IMR-90 (cell line): Measurements from ENCODE around the gene PIK3C2B. TPM values are rescaled to one million over a fixed set of nuclear protein-coding genes. Genes with fewer than 3 reads are reported as not detected.

Experiments
- ATAC-seq: fragments of 200-7000 bp; cut with Tn5 transposase; 2 replicates; pipeline ENCODE4 v1.9.1; 2020; ENCODE audit warnings: low read depth, mild to moderate bottlenecking, moderate library complexity
- BruUV-seq: library from RNA; stranded (reverse); fragments of 400-500 nt; replicated peaks from 2 replicates; lab custom pipeline; 2021; lab: Mats Ljungman, UMichigan
- CTCF ChIA-PET: fragments of 300-600 bp; formaldehyde crosslinking; extraction: SDS; loops from one replicate; lab custom pipeline; 2021; ENCODE audit warnings: antibody characterized with exemption; lab: Yijun Ruan, JAX
- POLR2A ChIA-PET: fragments of 300-600 bp; sonication (Branson Sonifier 250); formaldehyde crosslinking; loops from one replicate; lab custom pipeline; 2022; ENCODE audit warnings: antibody characterized with exemption; ENCODE audit not compliant: unreplicated experiment; lab: Charles Lee
- DNase-seq: peaks from one replicate; pipeline ENCODE4 v3.0.0; 2013
- H2AFZ ChIP-seq: replicated peaks from 2 replicates; pipeline ENCODE3; 2013; ENCODE audit warnings: low read length, mild to moderate bottlenecking; ENCODE audit not compliant: poor library complexity
- H2AK5ac ChIP-seq: 2 replicates; pipeline ENCODE4 v1.6.1; 2013; ENCODE audit warnings: low read depth, low read length, inconsistent platforms
- H2AK9ac ChIP-seq: replicated peaks from 2 replicates; pipeline ENCODE3; 2013; ENCODE audit warnings: mild to moderate bottlenecking, low read depth, low read length, moderate library complexity; ENCODE audit not compliant: poor library complexity
- H2BK120ac ChIP-seq: 2 replicates; pipeline ENCODE4 v1.6.1; 2013; ENCODE audit warnings: low read depth, low read length, inconsistent platforms
- H2BK15ac ChIP-seq: 3 replicates; pipeline ENCODE4 v1.6.1; 2013; ENCODE audit warnings: low read depth, low read length, inconsistent platforms
- H2BK20ac ChIP-seq: 2 replicates; pipeline ENCODE4 v1.6.1; 2013; ENCODE audit warnings: low read depth, mild to moderate bottlenecking, inconsistent platforms, low read length, moderate library complexity
- H2BK5ac ChIP-seq: 2 replicates; pipeline ENCODE4 v1.6.1; 2013; ENCODE audit warnings: mild to moderate bottlenecking, low read depth, low read length, inconsistent platforms; ENCODE audit not compliant: poor library complexity, severe bottlenecking
- H3K14ac ChIP-seq: replicated peaks from 2 replicates; pipeline ENCODE4 v1.6.1; 2013; ENCODE audit warnings: low read depth, low read length, inconsistent platforms
- H3K18ac ChIP-seq: 2 replicates; pipeline ENCODE4 v1.6.1; 2013; ENCODE audit warnings: low read depth, low read length, control low read depth
- H3K23ac ChIP-seq: 2 replicates; pipeline ENCODE4 v1.6.1; 2013; ENCODE audit warnings: low read depth, low read length, inconsistent platforms
- H3K27ac ChIP-seq: 2 replicates; pipeline ENCODE4 v1.5.1; 2013; ENCODE audit warnings: mild to moderate bottlenecking, control low read depth, low read length; ENCODE audit not compliant: insufficient read depth
- H3K27me3 ChIP-seq: 2 replicates; pipeline ENCODE4 v1.6.1; 2013; ENCODE audit warnings: low read length; ENCODE audit not compliant: control insufficient read depth, insufficient read depth
- H3K36me3 ChIP-seq: 2 replicates; pipeline ENCODE4 v1.6.1; 2013; ENCODE audit warnings: low read length, mixed read lengths; ENCODE audit not compliant: control insufficient read depth, insufficient read depth
- H3K4ac ChIP-seq: 2 replicates; pipeline ENCODE4 v1.6.1; 2013; ENCODE audit warnings: low read depth, low read length, inconsistent platforms
- H3K4me1 ChIP-seq: 2 replicates; pipeline ENCODE4 v1.6.1; 2013; ENCODE audit warnings: low read length, mixed read lengths; ENCODE audit not compliant: control insufficient read depth, insufficient read depth
- H3K4me2 ChIP-seq: 2 replicates; pipeline ENCODE4 v1.6.1; 2013; ENCODE audit warnings: low read depth, mild to moderate bottlenecking, control low read depth, low read length, moderate library complexity
- H3K4me3 ChIP-seq: 2 replicates; pipeline ENCODE4 v1.5.1; 2013; ENCODE audit warnings: low read depth, mild to moderate bottlenecking, control low read depth, low read length, moderate library complexity; ENCODE audit not compliant: insufficient read depth
- H3K56ac ChIP-seq: 2 replicates; pipeline ENCODE4 v1.6.1; 2013; ENCODE audit warnings: low read length, inconsistent platforms; ENCODE audit not compliant: insufficient read depth; ENCODE audit errors: extremely low read depth
- H3K79me1 ChIP-seq, 2 experiments: 2 replicates each; pipeline ENCODE4 v1.6.1; 2013; ENCODE audit warnings: low read length in 2 of 2, inconsistent platforms in 1 of 2, low read depth in 1 of 2
- H3K9ac ChIP-seq: 2 replicates; pipeline ENCODE4 v1.6.1; 2013; ENCODE audit warnings: low read depth, low read length, control low read depth
- H3K9me1 ChIP-seq: 2 replicates; pipeline ENCODE4 v1.6.1; 2013; ENCODE audit warnings: low read length, inconsistent platforms; ENCODE audit not compliant: insufficient read depth
- H3K9me3 ChIP-seq: 2 replicates; pipeline ENCODE4 v1.6.1; 2013; ENCODE audit warnings: low read length; ENCODE audit not compliant: control insufficient read depth, insufficient read depth
- H4K20me1 ChIP-seq: 2 replicates; pipeline ENCODE4 v1.6.1; 2013; ENCODE audit warnings: low read length, inconsistent platforms; ENCODE audit not compliant: insufficient read depth
- H4K5ac ChIP-seq: 2 replicates; pipeline ENCODE4 v1.6.1; 2013; ENCODE audit warnings: mild to moderate bottlenecking, low read depth, low read length, control low read depth
- H4K8ac ChIP-seq, 2 experiments: 2 replicates each; pipeline ENCODE4 v1.6.1; 2013; ENCODE audit warnings: low read depth in 2 of 2, low read length in 2 of 2, control low read depth in 1 of 2, inconsistent platforms in 1 of 2
- H4K91ac ChIP-seq: 2 replicates; pipeline ENCODE4 v1.6.1; 2013; ENCODE audit warnings: low read depth, low read length, inconsistent platforms; ENCODE audit not compliant: insufficient read depth
- FOS ChIP-seq: fragments of 150-350 bp; IDR thresholded peaks from 2 replicates; pipeline ENCODE4 v1.6.1; 2016; ENCODE audit warnings: low read depth, low read length
- MAFK ChIP-seq: IDR thresholded peaks from 2 replicates; pipeline ENCODE4 v1.6.1; 2012; ENCODE audit warnings: low read depth, low read length, improper control_type of control experiment
- MXI1 ChIP-seq: IDR thresholded peaks from 2 replicates; pipeline ENCODE4 v1.6.1; 2012; ENCODE audit warnings: low read depth, mild to moderate bottlenecking, low read length, moderate library complexity, borderline replicate concordance
- WGBS, 2 experiments: methylation state at CpG; one replicate each; pipeline versions ENCODE4 v1.1.5 to v1.1.7; 2013; ENCODE audit warnings: missing lambda C conversion rate in 2 of 2; ENCODE audit not compliant: insufficient read length in 1 of 2; ENCODE audit errors: extremely low coverage in 2 of 2; 5-methylcytosine and 5-hydroxymethylcytosine counted together
- dilution Hi-C: fragments of 300-500 bp; cut with HindIII; formaldehyde crosslinking; loops from one replicate; pipeline ENCODE4 v1.14.3; 2018; ENCODE audit warnings: low sequenced_read_pairs; ENCODE audit not compliant: unreplicated experiment
- in situ Hi-C: fragments of 300-500 bp; cut with MboI; formaldehyde crosslinking; loops from 3 replicates; pipeline ENCODE4 v1.14.3; 2019; ENCODE audit warnings: low sequenced_read_pairs, inconsistent platforms, mixed read lengths
- intact Hi-C: fragments of 100-400 bp; cut with micrococcal nuclease; formaldehyde crosslinking; loops from 2 replicates; pipeline ENCODE4 v1.10.0; 2022
- polyA plus RNA-seq, 3 experiments: library from polyadenylated mRNA; depleted of rRNA; stranded (reverse); fragments of >200 nt; gene quantifications; 2 replicates each; pipeline ENCODE4 v1.2.3, GENCODE V29; 2012; ENCODE audit warnings: low replicate concordance in 1 of 3
- total RNA-seq: library from RNA; depleted of rRNA; stranded (reverse); fragments of >200 nt; gene quantifications from 2 replicates; pipeline ENCODE4 v1.2.3, GENCODE V29; 2012

The PIK3C2B gene
- total and polyA plus RNA-seq, 2 of the 4 experiments (the other 2 are of a cell fraction), result 1.1 to 2.9 TPM

- H3K9ac ChIP-seq, result no peak overlapping the region
- DNase-seq, result no peak
- H2AK9ac ChIP-seq, result no peak overlapping the region
- no peak overlapping the region for H2BK15ac ChIP-seq
- H4K20me1 ChIP-seq, result no peaks in the 10 kb centered on the region; the same call in 1 of the 2 replicates
- no peak overlapping the region for H3K23ac ChIP-seq
- H3K4ac ChIP-seq, result no peak overlapping the region
- H3K79me1 ChIP-seq, result no peaks in the 10 kb centered on the region
- BruUV-seq, result no TSS peak
- H2BK20ac ChIP-seq, result no peak overlapping the region
- H3K4me2 ChIP-seq, result no peak overlapping the region
- H3K4me3 ChIP-seq, result no peak overlapping the region
- intact Hi-C loops, result no loop called here
- H2BK5ac ChIP-seq, result no peak overlapping the region
- no peaks in the 10 kb centered on the region for H3K4me1 ChIP-seq
- no peak for ATAC-seq
- H2AFZ ChIP-seq, result no peak overlapping the region
- no peak overlapping the region for H3K27ac ChIP-seq
- H3K18ac ChIP-seq, result no peak overlapping the region
- H3K14ac ChIP-seq, result no peak overlapping the region
- in situ Hi-C loops, result no loop called here
- dilution Hi-C loops, result no loop called here
- H2AK5ac ChIP-seq, result no peak overlapping the region
- H3K9me3 ChIP-seq, result peaks cover 5% of the 10 kb centered on the region
- H4K91ac ChIP-seq, result no peak overlapping the region
- H4K8ac ChIP-seq, result no peak overlapping the region
- no peaks in the 10 kb centered on the region for H3K36me3 ChIP-seq
- no peak for TF ChIP-seq MAFK
- no peak for TF ChIP-seq MXI1
- no peak for TF ChIP-seq FOS
- no peaks in the 10 kb centered on the region for H3K9me1 ChIP-seq
- no peak overlapping the region for H2BK120ac ChIP-seq
- CTCF ChIA-PET, result interaction anchor here (1.6 kb wide), 1 partner anchor 68 kb away, joined by 6 read pairs; no protein-coding TSS in a partner anchor
- no peak overlapping the region for H3K56ac ChIP-seq
- H4K5ac ChIP-seq, result no peak overlapping the region
- WGBS, 2 experiments, result no CpG with 5 or more reads among the region's 3 CpGs
- POLR2A ChIA-PET, result no interaction called here
- peaks cover 28% of the 10 kb centered on the region; the same call in 1 of the 2 replicates for H3K27me3 ChIP-seq
Observed at GRCh38 chr1:204498981-204499380, 4.4 kb upstream of the PIK3C2B start.
